ENCODE data around the gene ACTG1.

ACTG1 gene

DNA sequence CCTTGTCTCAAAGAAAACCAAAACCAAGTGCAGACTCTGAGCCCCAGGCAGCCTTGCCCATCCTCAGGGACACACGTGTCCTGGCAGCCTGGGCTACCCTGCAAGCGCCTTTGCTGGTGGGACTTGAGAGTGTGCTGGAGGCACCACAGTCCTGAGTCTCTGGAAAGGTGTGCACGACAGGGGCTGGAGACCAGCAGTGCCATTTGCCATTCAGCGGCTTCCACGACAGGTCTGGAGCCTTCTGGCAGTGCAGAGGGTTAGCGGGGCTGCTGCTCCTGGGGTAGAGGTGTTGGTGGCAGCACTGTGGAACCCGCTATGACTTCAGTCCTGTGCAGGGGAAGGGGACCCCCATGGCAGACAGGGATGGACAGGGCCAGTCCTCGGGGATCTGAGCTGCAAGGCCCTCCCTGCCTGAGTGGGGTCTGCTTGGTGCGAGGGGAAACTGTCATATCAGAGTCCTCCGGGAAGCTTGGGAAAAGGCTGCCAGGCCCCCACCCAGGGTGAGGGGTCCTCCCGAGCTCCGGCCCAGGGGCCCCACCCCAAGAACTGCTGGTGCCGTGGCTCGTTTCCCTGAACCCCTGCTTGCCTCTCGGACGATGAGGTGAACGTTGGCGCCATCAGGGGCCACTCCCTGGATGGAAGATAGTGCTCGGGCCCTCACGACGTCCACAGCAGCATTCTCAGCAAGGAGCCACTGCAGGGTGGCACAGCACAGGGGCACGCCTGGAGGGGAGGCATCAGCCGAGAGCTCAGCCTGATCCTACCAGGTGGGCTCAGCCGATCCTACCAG, 32.8 kb upstream of the ACTG1 start:
- no peak for DNase-seq (ENCODE audit: low read depth)

DNA sequence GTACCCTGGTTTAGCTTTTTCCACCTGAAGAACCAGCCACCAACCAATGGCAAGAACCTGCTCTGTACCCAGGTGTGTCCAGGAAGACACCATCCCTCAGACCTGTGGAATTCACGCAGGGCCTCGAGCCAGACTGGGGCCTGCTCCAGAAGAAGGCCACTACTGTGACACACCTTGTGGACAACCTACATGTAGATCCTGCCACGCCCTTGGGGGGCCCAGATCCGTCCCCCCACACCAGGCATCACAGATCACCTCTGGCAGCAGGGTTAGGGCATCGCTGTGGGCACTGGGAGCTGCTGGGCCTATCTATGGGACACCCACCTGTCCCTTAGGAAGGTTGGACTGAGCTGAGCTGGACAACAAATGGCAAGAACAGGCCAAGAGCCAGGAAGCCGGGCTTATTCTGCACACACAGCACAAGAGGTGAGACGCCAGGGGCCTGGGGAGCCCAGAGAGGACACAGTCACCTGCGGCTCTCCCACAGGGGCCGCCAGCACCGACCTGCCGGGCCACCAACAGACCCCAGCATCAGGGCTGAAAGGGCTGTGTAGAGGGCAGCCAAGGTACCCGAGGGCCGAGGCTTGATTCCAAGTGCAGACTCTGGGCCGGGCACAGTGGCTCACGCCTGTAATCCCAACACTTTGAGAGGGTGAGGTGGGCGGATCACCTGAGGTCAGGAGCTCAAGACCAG, 31.8 kb upstream of the ACTG1 start:
- no peak for DNase-seq (ENCODE audit: low read depth)

DNA sequence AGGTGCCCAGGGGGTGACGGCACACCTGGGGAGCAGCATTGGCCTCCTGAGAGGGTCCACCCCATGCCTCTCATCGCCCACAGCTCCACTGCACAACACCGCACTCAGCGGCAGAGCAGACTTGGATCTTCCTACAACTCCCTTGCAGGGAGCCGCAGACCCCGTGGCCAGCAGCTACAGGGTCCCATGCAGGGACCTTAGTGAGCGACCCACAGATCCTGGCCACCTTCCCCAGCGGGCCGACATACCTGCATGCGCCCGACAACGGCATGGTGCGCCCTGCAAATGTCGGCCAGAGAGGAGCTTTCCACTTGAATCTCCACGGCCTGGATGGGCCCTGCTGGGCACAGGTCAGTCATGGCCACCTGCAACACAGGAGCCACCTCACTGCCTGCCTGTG, 31.2 kb upstream of the ACTG1 start:
- no peak for DNase-seq (ENCODE audit: low read depth)

GRCh38 chr17:81543339-81543675, 30.7 kb upstream of the ACTG1 start:
- DNase-seq (ENCODE audit: low read depth): no peak

DNA sequence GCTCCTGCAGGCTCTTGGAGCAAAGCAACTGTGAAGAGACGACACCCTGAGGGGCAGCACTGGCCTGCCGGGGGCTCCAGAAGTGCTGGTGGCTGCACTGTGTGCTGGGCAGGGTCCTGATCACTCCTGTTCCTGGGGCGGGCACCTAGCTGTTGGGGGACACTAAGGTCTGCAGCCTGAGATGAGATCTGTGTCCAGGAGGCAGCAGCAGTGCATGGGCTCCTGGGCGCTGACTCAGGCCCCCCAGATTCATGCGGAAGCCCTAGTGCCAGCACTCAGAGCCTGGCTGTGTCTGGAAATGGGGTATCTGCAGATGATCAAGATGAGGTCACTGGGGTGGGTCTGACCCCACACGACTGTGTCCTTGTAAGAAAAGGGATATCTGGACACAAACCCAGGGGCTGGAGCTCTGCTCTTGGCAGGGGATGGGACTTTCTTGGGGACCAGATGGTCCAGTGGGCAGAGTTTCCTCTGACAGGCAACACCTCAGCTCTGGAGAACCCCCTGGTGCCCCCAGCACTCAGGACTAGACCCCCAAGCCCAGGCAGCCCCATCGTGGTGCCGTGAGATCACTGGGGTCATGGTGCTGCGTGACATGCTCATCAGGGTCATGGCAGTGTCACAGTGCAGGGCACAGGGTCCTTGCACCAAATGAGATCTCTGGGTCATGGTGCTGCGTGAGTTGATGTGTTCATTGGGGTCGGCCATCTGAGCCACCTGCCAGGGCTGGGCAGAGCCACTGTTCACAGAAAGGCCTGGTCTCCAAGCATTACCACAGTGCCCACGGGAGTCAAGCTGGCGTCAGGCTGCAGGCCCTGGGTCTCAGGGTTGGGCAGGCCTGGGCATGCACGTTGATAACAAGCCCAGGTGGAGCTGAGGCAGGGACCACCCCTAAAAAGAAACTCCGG, 30.1 kb upstream of the ACTG1 start:
- no peak for DNase-seq (ENCODE audit: low read depth)

GRCh38 chr17:81541123-81541522, 28.5 kb upstream of the ACTG1 start:
- no peak for DNase-seq (ENCODE audit: low read depth)

GRCh38 chr17:81540676-81541027, 28.1 kb upstream of the ACTG1 start:
- DNase-seq (ENCODE audit: low read depth): no peak

- no peak for DNase-seq (ENCODE audit: low read depth)
These were observed 27.5 kb upstream of the ACTG1 start for GRCh38 chr17:81539961-81540675.

- DNase-seq (ENCODE audit: low read depth): no peak
These were observed 26.9 kb upstream of the ACTG1 start for GRCh38 chr17:81539571-81539900.

- DNase-seq (ENCODE audit: low read depth): no peak
These were observed 26.3 kb upstream of the ACTG1 start for GRCh38 chr17:81538651-81539570.

DNA sequence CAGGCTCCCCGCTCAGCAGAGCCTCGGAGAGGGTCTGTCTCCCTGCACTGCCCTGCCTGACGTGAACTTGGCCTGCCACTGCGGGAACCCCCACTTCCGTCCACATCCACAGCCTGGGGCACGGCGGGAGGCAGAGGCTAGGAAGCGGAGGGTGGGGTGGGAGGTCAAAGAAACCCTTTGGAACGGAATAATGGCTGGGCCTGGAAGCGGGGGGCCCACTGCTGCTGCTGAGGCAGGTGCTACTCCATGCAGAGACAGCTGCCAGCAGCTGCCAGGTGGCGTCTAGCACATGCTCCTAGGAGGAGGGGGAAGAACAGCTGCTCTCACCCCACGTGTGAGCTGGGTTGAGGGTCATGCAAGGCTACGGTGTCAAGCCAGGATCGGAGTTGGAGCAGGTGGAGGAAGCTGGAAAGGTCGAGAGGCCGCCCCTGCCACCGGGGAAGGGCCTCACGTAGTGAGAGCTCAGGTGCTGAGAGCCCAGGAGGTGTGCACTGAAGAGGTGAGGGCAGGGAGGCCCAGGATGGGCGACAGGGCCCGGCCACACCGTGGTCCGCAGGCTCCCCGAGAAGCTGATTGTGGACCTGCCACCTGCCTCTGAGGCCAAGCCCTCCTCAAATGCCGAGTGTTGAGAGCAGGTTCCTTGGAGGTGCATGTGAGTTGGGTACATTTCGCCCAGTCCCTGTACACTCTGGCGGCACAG, 25.4 kb upstream of the ACTG1 start:
- DNase-seq (ENCODE audit: low read depth): no peak

- no peak for DNase-seq (ENCODE audit: low read depth)
These were observed 24.8 kb upstream of the ACTG1 start for GRCh38 chr17:81537343-81537855.

GRCh38 chr17:81536299-81537290, 24.0 kb upstream of the ACTG1 start:
- DNase-seq (ENCODE audit: low read depth): no peak

GRCh38 chr17:81535480-81536298, 23.1 kb upstream of the ACTG1 start:
- DNase-seq (ENCODE audit: low read depth): no peak

DNA sequence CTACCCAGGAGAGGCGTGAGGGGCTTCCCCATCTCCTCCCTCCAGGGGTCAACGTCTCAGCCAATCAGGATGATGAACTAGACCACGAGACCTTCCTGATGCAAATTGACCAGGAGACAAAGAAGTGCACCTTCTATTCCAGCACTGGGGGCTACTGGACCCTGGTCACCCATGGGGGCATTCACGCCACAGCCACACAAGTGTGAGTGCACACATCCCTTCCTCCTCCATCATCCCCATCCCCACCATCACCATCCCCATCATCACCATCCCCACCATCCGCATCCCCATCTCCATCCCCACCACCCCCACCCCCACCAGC, 22.4 kb upstream of the ACTG1 start:
- DNase-seq (ENCODE audit: low read depth): no peak

DNA sequence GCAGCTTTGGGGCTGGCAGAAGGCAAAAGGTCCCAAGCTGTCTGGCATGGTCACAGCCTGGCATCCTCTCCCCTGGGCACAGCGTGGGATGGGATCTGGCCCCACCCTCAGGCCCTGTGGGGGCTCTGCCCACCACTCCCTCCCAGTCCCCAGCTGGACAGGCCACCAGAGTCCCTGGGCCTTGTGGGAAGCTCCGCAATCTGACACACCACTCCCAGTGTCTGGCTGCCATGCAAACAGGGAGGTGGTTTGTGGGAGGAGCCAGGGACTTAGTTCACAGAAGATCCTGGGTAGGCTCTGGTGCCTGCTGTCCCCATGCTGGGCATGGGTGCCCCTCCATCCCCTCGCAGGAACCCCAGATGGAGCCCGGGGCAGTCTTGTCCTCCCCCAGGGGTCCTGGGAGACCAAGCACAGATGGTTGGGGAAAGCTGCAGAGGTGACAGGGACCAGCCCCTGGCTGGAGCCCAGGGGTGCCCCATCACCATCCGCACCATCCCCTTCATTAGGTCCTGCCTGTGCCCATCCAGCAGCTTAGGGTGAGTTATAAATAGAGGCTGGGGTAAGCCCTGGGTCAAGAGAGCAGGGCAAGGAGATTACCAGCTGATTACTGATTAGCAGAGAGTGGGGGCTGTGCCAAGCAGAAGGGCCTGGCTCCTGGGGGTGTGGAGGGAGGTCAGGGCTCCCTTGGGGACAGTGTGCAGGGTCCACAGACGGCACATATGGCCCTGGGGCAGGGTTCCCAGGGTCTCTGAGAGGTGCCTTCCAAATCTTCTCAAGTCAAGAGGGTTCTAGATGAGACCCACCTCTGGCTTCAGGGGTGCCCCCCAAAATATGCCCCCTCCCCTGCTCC, 21.8 kb upstream of the ACTG1 start:
- DNase-seq (ENCODE audit: low read depth): no peak

GRCh38 chr17:81533339-81534141, 20.9 kb upstream of the ACTG1 start:
- DNase-seq (ENCODE audit: low read depth): no peak
